ENCODE results near the gene ZNF555.
A peak's percentile ranks its signal among the peaks of the same experiment; 100 is the strongest.

Gene ZNF555

DNA sequence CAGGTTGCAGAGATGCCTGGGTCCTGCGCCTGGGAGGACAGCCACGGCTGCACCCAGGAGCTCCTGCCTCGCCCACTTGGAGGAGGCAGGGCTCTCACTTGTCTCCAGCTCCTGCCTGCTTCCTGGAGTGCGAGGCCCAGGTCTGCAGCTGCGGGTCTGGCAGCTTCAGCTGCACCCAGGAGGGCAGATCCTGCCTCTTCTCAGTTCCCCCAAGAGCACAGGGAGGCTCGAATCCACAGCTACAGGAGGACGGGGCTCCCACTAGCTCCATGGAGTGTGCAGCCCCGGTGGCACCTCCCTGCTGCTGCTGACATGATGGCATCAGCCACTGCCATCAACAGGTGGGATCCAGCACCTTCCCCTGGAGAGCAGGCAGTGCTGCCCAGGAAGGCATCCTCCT, 17.1 kb upstream of the ZNF555 start:
- Histone ChIP-seq H3K27ac (ENCODE audit: low read depth, low read length) (no peak overlapping the region), H3K4me2 (ENCODE audit: low read length) (no peak overlapping the region), H3K79me2 (ENCODE audit: control insufficient read depth, insufficient read depth, low read length) (no peaks in the 10 kb centered on the region), H3K4ac (ENCODE audit: low read depth, low read length) (no peak overlapping the region), H2BK5ac (ENCODE audit: low read length) (no peak overlapping the region), H3K9ac (ENCODE audit: low read length) (no peak overlapping the region), H2AK5ac (ENCODE audit: low read length) (no peak overlapping the region), H4K5ac (ENCODE audit: low read length) (no peak overlapping the region), H3K36me3 (ENCODE audit: control insufficient read depth, insufficient read depth, low read length) (no peaks in the 10 kb centered on the region), H3K79me1 (ENCODE audit: low read length) (no peaks in the 10 kb centered on the region), H3K4me1 (ENCODE audit: control insufficient read depth, low read depth, low read length) (no peaks in the 10 kb centered on the region), H2BK15ac (replicated peaks; ENCODE audit: low read depth) (no peak overlapping the region), H2BK120ac (ENCODE audit: low read depth, low read length) (no peak overlapping the region), H3K18ac (ENCODE audit: low read length) (no peak overlapping the region), H3K56ac (ENCODE audit: low read length) (no peak overlapping the region), H4K8ac (ENCODE audit: low read depth, low read length) (no peak overlapping the region), H3K4me3 (ENCODE audit: low read length) (no peak overlapping the region), H3K23ac (ENCODE audit: low read length) (no peak overlapping the region), H3K27me3 (ENCODE audit: insufficient read depth, low read length, poor library complexity) (no peaks in the 10 kb centered on the region)
- no CpG with 5 or more reads among the region's 8 CpGs for WGBS (ENCODE audit: extremely low coverage, insufficient coverage, low lambda C conversion rate)
- no peak for DNase-seq

- H3K9ac ChIP-seq (ENCODE audit: low read length) = no peak overlapping the region
- no peak overlapping the region for H4K8ac ChIP-seq (ENCODE audit: low read depth, low read length)
- H3K18ac ChIP-seq (ENCODE audit: low read length) = no peak overlapping the region
- H2AK5ac ChIP-seq (ENCODE audit: low read length) = no peak overlapping the region
- WGBS (ENCODE audit: extremely low coverage, insufficient coverage, low lambda C conversion rate) = no CpG with 5 or more reads among the region's 2 CpGs
- H3K56ac ChIP-seq (ENCODE audit: low read length) = no peak overlapping the region
- no peaks in the 10 kb centered on the region for H3K27me3 ChIP-seq (ENCODE audit: insufficient read depth, low read length, poor library complexity)
- no peaks in the 10 kb centered on the region for H3K36me3 ChIP-seq (ENCODE audit: control insufficient read depth, insufficient read depth, low read length)
- H3K4ac ChIP-seq (ENCODE audit: low read depth, low read length) = no peak overlapping the region
- H4K5ac ChIP-seq (ENCODE audit: low read length) = no peak overlapping the region
- no peaks in the 10 kb centered on the region for H3K79me1 ChIP-seq (ENCODE audit: low read length)
- H2BK15ac ChIP-seq (replicated peaks; ENCODE audit: low read depth) = no peak overlapping the region
- DNase-seq = no peak
- H3K79me2 ChIP-seq (ENCODE audit: control insufficient read depth, insufficient read depth, low read length) = no peaks in the 10 kb centered on the region
- no peak overlapping the region for H3K4me3 ChIP-seq (ENCODE audit: low read length)
- H2BK5ac ChIP-seq (ENCODE audit: low read length) = no peak overlapping the region
- H3K4me1 ChIP-seq (ENCODE audit: control insufficient read depth, low read depth, low read length) = no peaks in the 10 kb centered on the region
- H2BK120ac ChIP-seq (ENCODE audit: low read depth, low read length) = no peak overlapping the region
- H3K4me2 ChIP-seq (ENCODE audit: low read length) = no peak overlapping the region
- H3K27ac ChIP-seq (ENCODE audit: low read depth, low read length) = no peak overlapping the region
- no peak overlapping the region for H3K23ac ChIP-seq (ENCODE audit: low read length)
Observed at GRCh38 chr19:2827022-2827421, 14.3 kb upstream of the ZNF555 start.

DNA sequence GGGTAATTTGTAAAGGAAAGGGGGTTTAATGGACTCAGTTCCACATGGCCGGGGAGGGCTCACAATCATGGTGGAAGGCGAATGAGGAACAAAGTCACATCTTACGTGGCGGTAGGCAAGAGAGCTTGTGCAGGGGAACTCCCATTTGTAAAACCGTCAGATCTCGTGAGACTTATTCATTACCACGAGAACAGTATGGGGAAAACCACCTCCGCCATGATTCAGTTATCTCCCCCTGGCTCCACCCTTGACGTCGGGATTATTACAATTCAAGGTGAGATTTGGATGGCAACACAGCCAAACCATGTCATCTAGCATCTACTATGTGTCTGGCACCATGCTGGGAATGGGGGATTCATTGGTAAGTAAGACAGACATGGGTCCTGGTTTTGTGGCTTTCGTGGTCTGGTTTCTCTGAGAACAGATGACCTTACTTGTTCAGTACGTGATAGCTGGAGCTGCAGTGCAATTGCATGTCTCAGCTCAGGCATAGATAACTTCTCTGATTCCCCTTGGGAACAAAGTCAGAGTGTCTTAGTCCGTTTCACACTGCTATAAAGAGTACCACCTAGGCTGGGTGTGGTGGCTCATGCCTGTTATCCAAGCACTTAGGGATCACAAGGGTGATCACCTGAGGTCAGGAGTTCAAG, 13.3 kb upstream of the ZNF555 start:
- Histone ChIP-seq H2BK120ac (ENCODE audit: low read depth, low read length) (no peak overlapping the region), H3K79me1 (ENCODE audit: low read length) (no peaks in the 10 kb centered on the region), H3K9ac (ENCODE audit: low read length) (no peak overlapping the region), H3K4me2 (ENCODE audit: low read length) (no peak overlapping the region), H2BK15ac (replicated peaks; ENCODE audit: low read depth) (no peak overlapping the region), H4K5ac (ENCODE audit: low read length) (no peak overlapping the region), H3K4me3 (ENCODE audit: low read length) (no peak overlapping the region), H3K36me3 (ENCODE audit: control insufficient read depth, insufficient read depth, low read length) (peaks cover 1% of the 10 kb centered on the region), H3K23ac (ENCODE audit: low read length) (no peak overlapping the region), H3K27me3 (ENCODE audit: insufficient read depth, low read length, poor library complexity) (no peaks in the 10 kb centered on the region), H4K8ac (ENCODE audit: low read depth, low read length) (no peak overlapping the region), H3K4ac (ENCODE audit: low read depth, low read length) (no peak overlapping the region), H3K79me2 (ENCODE audit: control insufficient read depth, insufficient read depth, low read length) (no peaks in the 10 kb centered on the region), H3K56ac (ENCODE audit: low read length) (no peak overlapping the region), H3K18ac (ENCODE audit: low read length) (no peak overlapping the region), H2AK5ac (ENCODE audit: low read length) (no peak overlapping the region), H3K4me1 (ENCODE audit: control insufficient read depth, low read depth, low read length) (no peaks in the 10 kb centered on the region), H3K27ac (ENCODE audit: low read depth, low read length) (no peak overlapping the region), H2BK5ac (ENCODE audit: low read length) (no peak overlapping the region)
- no peak for DNase-seq
- no CpG with 5 or more reads among the region's 13 CpGs for WGBS (ENCODE audit: extremely low coverage, insufficient coverage, low lambda C conversion rate)

GRCh38 chr19:2834294-2834871, 6.9 kb upstream of the ZNF555 start:
- H3K36me3 ChIP-seq (ENCODE audit: control insufficient read depth, insufficient read depth, low read length) = peaks cover 1% of the 10 kb centered on the region
- no peak overlapping the region for H4K8ac ChIP-seq (ENCODE audit: low read depth, low read length)
- no peak overlapping the region for H2AK5ac ChIP-seq (ENCODE audit: low read length)
- H3K27ac ChIP-seq (ENCODE audit: low read depth, low read length) = no peak overlapping the region
- H2BK5ac ChIP-seq (ENCODE audit: low read length) = no peak overlapping the region
- no peak overlapping the region for H3K9ac ChIP-seq (ENCODE audit: low read length)
- H3K4me2 ChIP-seq (ENCODE audit: low read length) = no peak overlapping the region
- H3K56ac ChIP-seq (ENCODE audit: low read length) = no peak overlapping the region
- H4K5ac ChIP-seq (ENCODE audit: low read length) = no peak overlapping the region
- H3K23ac ChIP-seq (ENCODE audit: low read length) = no peak overlapping the region
- H3K27me3 ChIP-seq (ENCODE audit: insufficient read depth, low read length, poor library complexity) = no peaks in the 10 kb centered on the region
- no CpG with 5 or more reads among the region's 19 CpGs for WGBS (ENCODE audit: extremely low coverage, insufficient coverage, low lambda C conversion rate)
- H3K18ac ChIP-seq (ENCODE audit: low read length) = no peak overlapping the region
- no peaks in the 10 kb centered on the region for H3K79me2 ChIP-seq (ENCODE audit: control insufficient read depth, insufficient read depth, low read length)
- DNase-seq = peak; percentile 29
- H3K4me1 ChIP-seq (ENCODE audit: control insufficient read depth, low read depth, low read length) = no peaks in the 10 kb centered on the region
- no peak overlapping the region for H2BK15ac ChIP-seq (replicated peaks; ENCODE audit: low read depth)
- no peaks in the 10 kb centered on the region for H3K79me1 ChIP-seq (ENCODE audit: low read length)
- no peak overlapping the region for H3K4me3 ChIP-seq (ENCODE audit: low read length)
- H3K4ac ChIP-seq (ENCODE audit: low read depth, low read length) = no peak overlapping the region
- no peak overlapping the region for H2BK120ac ChIP-seq (ENCODE audit: low read depth, low read length)

DNA sequence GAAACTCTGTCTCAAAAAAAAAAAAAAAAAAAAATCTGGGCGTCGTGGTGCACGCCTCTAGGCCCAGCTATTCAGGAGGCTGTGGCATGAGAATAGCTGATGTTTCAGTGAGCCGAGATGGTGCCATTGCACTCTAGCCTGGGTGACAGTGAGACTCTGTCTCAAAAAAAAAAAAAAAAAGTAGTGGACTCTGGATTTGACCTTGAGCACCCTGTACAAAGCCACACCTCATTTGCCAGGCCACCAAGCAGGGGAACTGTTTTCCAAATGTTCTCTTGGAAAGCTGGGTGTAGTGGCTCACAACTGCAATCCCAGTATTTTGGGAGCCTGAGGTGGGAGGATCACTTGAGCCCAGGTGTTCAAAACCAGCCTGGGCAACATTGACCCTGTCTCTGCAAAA, 3.8 kb upstream of the ZNF555 start:
- Histone ChIP-seq H3K23ac (ENCODE audit: low read length) (no peak overlapping the region), H3K4me2 (ENCODE audit: low read length) (no peak overlapping the region), H4K5ac (ENCODE audit: low read length) (no peak overlapping the region), H3K27me3 (ENCODE audit: insufficient read depth, low read length, poor library complexity) (peaks cover 1% of the 10 kb centered on the region), H3K18ac (ENCODE audit: low read length) (no peak overlapping the region), H3K36me3 (ENCODE audit: control insufficient read depth, insufficient read depth, low read length) (peaks cover under 1% of the 10 kb centered on the region), H3K79me2 (ENCODE audit: control insufficient read depth, insufficient read depth, low read length) (no peaks in the 10 kb centered on the region), H3K27ac (ENCODE audit: low read depth, low read length) (no peak overlapping the region), H3K4me1 (ENCODE audit: control insufficient read depth, low read depth, low read length) (no peaks in the 10 kb centered on the region), H2BK5ac (ENCODE audit: low read length) (no peak overlapping the region), H3K79me1 (ENCODE audit: low read length) (no peaks in the 10 kb centered on the region), H3K4me3 (ENCODE audit: low read length) (no peak overlapping the region), H4K8ac (ENCODE audit: low read depth, low read length) (no peak overlapping the region), H2AK5ac (ENCODE audit: low read length) (no peak overlapping the region), H3K56ac (ENCODE audit: low read length) (no peak overlapping the region), H3K9ac (ENCODE audit: low read length) (no peak overlapping the region), H2BK15ac (replicated peaks; ENCODE audit: low read depth) (no peak overlapping the region), H2BK120ac (ENCODE audit: low read depth, low read length) (no peak overlapping the region), H3K4ac (ENCODE audit: low read depth, low read length) (no peak overlapping the region)
- WGBS (ENCODE audit: extremely low coverage, insufficient coverage, low lambda C conversion rate) = no CpG with 5 or more reads among the region's 4 CpGs
- DNase-seq = no peak
